HG02938 (cell line): ENCODE measurements around the gene ZNF778.
"Not testable (repeated sequence)": the region's sequence is repeated elsewhere in the genome, so short reads cannot be mapped to it uniquely, and the experiment has no call there.

Source experiments
- ATAC-seq: cut with Tn5 transposase; IDR thresholded peaks from one replicate; pipeline ENCODE4 v1.9.1; 2021; ENCODE audit warnings: mild to moderate bottlenecking, moderate library complexity; ENCODE audit not compliant: unreplicated experiment

Gene ZNF778

DNA sequence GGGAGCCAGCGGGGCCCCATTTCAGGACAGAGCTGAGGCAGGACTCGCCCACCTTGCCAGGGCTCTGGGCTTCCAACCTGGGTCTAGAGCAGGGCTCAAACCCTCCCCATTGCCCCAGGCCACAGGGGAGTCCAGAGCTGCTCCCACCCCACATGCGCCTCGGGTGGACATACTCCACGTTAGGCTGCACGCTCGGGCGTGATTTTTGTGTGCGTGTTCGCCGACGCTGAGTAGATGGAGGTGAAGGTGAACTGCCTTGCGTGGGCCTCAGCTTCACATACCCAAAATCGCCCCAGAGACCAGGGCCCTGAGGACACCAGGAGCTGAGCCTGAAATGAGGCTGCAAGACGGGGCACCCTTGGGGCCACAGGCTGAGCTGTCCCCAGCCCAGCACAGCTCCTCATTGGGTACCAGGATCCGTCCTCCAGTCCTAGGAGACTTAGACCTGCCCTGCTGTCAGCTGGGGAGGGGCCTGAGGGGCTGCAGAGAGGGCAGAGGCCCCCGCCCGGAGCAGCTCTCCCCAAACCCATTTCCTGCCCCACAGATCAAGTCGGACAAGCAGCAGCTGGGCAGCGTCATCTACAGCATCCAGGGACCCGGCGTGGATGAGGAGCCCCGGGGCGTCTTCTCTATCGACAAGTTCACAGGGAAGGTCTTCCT lies 37.7 kb upstream of the ZNF778 start:
- ATAC-seq: no peak

DNA sequence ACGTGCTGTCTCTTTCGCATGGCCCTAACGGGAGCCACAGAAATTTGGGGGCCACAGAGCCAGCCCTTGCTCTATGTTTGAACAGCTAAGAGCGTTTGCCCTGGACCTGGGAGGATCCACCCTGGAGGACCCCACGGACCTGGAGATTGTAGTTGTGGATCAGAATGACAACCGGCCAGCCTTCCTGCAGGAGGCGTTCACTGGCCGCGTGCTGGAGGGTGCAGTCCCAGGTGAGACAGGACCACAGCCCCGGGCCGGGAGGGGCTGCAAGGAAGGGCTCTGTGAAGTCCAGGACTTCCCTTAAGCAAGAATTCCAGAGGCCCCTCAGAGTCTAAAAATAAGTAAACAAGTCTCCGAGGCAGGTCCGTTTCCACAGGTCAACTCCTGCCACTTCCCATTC lies 34.0 kb upstream of the ZNF778 start:
- no peak for ATAC-seq

DNA sequence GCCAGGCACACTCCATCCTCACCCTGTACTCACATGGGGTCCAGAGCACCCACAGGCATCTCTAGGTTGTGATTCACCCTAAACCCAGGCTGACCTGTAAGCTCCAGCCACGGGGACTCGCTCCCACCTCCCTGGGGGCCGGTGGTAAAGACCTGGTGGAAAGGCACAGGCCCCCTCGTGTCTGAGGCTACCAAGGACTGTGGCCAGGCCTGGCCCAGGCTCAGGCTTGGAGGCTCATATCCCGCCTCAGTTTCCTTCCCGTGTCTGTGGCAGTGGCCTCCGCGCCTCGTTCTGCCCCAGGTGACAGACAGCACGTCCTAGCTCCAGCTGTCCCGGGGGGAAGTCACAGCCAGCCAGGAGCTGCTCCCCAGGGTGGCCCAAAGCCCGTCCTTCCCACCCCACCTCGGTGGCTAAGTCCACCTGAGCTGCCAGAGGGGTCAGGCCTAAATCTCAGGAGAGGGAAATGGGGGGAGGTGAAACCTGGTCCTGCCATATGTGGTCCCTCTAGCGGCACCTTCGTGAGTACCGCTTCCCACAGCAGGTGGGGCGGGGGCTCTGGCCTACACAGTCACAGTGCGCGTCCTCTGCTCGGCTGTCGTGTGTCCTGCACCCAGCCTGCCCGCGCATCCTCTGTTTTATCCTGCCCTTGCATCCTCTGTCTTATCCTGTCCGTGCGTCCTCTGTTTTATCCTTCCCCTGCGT lies 33.4 kb upstream of the ZNF778 start:
- no peak for ATAC-seq

DNA sequence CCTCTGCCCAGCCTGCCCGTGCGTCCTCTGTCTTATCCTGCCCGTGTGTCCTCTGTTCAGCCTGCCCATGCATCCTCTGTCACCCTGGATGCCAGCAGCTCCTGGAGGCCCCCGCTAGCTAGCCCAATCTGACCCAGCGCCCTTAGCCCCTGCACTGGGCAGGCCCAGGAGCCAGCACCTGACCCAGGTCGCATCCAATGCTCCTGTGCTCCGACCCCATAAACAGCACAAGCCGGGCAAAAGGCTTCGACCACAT lies 32.9 kb upstream of the ZNF778 start:
- no peak for ATAC-seq

DNA sequence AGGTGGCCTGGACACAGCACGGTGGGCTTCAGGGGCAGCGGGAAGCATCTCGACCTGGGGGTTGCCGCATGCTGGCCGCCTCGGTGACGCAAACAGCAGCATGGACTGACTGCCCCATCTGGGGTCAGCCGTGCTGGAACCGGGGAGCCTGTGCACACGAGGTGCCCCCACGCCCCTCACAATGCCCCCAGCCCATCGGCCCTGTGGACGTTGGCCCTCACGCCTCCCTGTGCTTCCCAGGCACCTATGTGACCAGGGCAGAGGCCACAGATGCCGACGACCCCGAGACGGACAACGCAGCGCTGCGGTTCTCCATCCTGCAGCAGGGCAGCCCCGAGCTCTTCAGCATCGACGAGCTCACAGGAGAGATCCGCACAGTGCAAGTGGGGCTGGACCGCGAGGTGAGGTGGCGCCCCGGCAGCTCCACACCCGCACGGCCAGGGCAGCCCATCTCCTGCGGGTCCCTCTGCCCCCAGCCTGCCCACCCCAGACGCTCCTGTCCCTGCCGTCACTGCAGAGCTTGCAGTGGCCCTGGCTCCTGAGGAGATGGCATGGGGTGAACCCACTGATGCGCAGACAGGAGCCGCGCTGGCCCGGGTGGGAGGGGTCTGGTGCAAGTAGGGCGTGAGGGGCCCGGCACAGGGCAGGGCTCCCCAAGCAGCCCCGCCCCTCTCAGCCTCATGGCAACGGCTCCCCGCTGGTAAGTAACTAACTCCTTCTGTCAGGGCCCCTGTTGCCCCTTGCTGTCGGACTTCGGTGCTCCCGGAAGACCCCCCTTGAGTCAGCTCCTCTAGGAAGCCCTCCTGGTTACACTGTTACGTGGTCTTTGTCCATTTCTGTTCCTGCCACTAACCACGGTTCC lies 32.3 kb upstream of the ZNF778 start:
- no peak for ATAC-seq

DNA sequence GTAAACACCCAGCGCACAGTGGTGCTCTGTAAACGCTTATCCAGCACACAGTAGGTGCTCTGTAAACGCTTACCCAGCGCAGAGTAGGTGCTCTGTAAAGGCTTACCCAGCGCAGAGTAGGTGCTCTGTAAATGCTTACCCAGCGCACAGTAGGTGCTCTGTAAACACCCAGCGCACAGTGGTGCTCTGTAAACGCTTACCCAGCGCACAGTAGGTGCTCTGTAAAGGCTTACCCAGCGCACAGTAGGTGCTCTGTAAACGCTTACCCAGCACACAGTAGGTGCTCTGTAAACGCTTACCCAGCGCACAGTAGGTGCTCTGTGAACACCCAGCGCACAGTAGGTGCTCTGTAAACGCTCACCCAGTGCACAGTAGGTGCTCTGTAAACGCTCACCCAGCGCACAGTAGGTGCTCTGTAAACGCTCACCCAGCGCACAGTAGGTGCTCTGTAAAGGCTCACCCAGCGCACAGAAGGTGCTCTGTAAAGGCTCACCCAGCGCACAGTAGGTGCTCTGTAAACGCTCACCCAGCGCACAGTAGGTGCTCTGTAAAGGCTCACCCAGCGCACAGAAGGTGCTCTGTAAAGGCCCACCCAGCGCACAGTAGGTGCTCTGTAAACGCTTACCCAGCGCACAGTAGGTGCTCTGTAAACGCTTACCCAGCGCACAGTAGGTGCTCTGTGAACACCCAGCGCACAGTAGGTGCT lies 31.5 kb upstream of the ZNF778 start:
- ATAC-seq: not testable (repeated sequence)

DNA sequence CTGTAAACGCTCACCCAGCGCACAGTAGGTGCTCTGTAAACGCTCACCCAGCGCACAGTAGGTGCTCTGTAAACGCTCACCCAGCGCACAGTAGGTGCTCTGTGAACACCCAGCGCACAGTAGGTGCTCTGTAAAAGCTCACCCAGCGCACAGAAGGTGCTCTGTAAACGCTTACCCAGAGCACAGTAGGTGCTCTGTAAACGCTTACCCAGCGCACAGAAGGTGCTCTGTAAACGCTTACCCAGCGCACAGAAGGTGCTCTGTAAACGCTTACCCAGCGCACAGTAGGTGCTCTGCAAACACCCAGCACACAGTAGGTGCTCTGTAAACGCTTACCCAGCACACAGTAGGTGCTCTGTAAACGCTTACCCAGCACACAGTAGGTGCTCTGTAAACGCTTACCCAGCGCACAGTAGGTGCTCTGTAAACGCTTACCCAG lies 30.9 kb upstream of the ZNF778 start:
- ATAC-seq: not testable (repeated sequence)

DNA sequence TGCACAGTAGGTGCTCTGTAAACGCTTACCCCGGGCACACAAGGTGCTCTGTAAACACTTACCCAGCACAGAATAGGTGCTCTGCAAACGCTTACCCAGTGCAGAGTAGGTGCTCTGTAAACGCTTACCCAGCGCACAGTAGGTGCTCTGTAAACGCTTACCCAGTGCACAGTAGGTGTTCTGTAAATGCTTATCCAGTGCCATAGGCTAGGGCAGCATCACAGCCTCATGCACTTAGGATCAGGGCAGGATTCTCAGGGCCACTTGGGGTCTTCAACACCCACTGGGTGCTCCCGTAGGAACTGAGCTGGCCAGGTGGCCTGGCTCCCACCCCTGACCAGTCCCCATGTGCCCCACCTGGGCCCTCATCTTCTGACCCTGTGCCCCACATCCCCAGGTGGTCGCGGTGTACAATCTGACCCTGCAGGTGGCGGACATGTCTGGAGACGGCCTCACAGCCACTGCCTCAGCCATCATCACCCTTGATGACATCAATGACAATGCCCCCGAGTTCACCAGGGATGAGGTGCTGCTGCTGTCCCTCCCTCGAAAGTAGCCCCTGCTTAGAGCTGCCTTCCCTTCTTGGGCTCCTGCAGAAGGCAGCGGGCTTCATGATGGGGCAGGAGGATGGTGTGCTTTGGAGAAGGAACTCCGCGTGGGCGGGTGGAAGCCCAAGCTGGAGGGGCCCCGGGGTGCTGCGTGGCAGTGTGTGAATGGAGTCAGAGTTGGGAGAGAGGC lies 30.3 kb upstream of the ZNF778 start:
- ATAC-seq: no peak

DNA sequence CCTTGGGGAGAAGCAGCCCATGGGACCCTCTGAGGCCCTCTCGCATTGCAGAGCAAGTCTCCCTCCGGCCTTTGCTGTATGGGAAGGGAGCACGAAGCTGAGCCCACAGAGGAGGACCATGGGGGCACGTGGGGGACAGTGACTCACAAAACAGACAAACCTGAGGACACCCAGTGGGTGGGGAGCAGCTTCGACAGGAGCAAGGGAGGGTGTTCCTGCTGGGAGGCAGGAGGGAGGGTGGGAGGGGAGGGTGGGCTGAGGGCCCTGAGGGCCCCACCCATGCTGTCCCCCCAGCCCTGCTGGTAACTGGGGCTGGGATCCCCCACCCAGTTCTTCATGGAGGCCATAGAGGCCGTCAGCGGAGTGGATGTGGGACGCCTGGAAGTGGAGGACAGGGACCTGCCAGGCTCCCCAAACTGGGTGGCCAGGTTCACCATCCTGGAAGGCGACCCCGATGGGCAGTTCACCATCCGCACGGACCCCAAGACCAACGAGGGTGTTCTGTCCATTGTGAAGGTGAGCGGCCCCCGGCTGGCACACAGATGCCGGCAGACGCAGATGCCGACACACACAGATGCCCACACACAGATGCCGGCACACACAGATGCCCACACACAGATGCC lies 29.6 kb upstream of the ZNF778 start:
- no peak for ATAC-seq

DNA sequence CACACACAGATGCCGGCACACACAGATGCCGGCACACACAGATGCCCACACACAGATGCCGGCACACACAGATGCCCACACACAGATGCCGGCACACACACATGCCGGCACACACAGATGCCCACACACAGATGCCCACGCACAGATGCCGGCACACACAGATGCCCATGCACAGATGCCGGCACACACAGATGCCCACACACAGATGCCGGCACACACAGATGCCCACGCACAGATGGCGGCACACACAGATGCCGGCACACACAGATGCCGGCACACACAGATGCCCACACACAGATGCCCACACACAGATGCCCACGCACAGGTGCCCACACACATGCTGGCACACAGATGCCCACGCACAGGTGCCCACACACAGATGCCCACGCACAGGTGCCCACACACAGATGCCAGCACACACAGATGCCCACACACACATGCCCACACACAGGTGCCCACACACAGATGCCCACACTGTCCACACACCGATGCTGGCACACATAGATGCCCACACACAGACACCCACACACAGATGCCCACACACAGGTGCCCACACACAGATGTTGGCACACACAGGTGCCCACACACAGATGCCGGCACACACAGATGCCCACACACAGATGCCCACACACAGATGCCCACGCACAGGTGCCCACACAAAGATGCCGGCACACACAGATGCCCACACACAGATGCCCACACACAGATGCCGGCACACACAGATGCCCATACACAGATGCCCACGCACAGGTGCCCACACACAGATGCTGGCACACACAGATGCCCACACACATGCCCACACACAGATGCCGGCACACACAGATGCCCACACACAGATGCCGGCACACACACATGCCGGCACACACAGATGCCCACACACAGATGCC lies 28.8 kb upstream of the ZNF778 start:
- not testable (repeated sequence) for ATAC-seq

DNA sequence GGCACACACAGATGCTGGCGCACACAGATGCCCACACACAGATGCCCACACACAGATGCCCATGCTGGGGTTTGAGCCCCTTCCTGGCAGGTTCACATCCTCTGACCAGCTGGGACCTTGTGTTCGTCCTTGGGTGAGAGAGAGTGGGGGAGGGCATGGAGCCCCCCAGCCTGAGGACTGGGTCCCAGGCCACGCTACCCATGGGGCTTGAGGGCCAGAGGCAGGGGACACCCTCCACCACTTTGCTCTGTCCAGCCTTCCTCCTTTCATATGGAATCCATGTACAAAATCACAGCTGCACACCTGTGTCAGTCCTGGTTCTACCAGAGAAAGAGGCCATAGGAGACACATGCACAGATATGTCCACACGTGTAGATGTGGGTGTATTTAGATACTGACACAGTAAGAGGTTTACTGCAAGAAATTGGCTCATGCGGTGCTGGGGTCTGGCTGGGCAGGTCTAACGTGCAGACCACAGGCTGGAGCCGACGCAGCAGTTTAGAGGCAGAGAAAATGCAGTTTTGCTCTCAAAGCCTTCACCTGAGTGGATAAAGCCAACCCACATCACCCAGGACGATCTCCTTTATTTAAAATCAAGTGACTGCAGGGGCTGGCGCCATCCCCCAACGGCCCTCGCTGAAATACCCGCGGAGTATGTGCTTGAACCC lies 28.0 kb upstream of the ZNF778 start:
- no peak for ATAC-seq

DNA sequence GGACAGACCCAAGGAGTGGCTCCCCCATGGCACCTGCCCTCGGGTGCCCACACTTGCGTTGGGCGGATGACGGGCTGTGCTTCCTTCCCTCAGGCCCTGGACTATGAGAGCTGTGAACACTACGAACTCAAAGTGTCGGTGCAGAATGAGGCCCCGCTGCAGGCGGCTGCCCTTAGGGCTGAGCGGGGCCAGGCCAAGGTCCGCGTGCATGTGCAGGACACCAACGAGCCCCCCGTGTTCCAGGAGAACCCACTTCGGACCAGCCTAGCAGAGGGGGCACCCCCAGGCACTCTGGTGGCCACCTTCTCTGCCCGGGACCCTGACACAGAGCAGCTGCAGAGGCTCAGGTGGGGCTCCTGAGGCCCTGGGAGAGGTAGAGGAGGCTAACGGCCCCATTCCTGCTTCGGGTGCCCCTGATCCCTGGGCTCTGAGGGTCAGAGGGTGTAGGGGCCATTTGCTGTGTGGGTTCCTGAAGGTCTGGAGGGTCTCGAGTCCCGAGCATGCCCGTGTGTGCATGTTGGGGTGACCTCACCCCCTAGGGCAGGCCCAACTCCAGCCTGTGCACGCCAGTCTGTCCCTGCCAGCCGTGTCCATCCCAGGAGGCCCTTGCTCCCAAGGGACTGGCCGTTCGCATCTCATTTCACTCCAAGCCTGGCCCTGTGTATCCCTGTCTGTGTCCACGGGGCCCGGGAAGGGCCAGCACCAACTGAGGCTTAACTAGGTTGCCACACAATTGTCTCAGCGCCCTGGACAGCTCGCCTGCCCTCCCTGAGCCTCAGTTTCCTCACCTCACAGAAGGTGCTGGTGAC lies 27.1 kb upstream of the ZNF778 start:
- no peak for ATAC-seq

DNA sequence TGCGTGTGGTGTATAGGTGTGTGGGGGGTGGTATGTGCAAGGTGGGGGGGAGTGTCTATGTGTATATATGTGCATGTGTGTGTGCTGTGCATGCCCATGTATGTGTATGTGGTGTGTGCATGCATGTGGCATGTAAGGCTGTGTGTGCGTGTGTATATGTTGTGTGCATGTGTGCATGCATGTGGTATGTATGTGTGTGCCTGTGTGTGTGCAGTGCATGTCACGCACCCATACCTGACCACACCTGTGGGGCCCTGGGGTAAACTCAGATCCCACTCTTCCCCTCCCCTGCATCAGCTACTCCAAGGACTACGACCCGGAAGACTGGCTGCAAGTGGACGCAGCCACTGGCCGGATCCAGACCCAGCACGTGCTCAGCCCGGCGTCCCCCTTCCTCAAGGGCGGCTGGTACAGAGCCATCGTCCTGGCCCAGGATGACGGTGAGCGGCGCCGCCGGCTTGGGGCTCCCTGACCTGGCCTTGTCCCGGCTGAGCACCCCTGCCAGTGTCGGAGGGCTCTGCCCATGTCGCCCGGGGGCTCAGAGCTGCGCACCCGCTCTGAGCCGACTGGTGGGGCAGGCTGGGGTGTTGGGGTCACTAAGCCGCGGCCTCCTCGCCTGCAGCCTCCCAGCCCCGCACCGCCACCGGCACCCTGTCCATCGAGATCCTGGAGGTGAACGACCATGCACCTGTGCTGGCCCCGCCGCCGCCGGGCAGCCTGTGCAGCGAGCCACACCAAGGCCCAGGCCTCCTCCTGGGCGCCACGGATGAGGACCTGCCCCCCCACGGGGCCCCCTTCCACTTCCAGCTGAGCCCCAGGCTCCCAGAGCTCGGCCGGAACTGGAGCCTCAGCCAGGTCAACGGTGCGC lies 26.2 kb upstream of the ZNF778 start:
- no peak for ATAC-seq

DNA sequence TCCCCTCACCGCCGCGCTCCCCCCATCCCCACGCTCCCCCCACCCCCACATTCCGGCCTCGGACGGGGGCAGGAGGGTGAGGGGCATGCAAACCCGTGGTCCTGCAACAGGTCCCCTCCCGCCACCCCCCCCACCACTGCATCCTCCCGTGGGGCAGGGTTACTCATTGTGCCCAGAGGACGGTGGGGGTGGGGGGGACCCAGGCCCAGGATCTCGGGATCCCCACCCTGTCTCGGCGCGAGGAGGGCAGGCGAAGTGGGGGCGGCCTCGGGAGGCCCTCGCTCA lies 25.7 kb upstream of the ZNF778 start:
- ATAC-seq: no peak

DNA sequence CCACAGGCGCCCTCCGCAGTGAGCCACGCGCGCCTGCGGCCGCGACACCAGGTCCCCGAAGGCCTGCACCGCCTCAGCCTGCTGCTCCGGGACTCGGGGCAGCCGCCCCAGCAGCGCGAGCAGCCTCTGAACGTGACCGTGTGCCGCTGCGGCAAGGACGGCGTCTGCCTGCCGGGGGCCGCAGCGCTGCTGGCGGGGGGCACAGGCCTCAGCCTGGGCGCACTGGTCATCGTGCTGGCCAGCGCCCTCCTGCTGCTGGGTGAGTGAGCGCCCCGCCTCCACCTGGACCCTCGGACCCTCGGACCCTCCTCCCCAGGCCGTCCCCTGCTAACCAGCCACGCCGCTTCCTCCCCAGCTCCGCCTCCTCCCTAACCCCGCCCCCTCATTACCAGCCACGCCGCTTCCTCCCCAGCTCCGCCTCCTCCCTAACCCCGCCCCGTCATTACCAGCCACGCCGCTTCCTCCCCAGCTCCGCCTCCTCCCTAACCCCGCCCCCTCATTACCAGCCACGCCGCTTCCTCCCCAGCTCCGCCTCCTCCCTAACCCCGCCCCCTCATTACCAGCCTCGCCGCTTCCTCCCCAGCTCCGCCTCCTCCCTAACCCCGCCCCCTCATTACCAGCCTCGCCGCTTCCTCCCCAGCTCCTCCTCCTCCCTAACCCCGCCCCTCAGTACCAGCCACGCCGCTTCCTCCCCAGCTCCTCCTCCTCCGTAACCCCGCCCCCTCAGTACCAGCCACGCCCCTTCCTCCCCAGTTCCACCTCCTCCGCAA lies 25.1 kb upstream of the ZNF778 start:
- not testable (repeated sequence) for ATAC-seq

DNA sequence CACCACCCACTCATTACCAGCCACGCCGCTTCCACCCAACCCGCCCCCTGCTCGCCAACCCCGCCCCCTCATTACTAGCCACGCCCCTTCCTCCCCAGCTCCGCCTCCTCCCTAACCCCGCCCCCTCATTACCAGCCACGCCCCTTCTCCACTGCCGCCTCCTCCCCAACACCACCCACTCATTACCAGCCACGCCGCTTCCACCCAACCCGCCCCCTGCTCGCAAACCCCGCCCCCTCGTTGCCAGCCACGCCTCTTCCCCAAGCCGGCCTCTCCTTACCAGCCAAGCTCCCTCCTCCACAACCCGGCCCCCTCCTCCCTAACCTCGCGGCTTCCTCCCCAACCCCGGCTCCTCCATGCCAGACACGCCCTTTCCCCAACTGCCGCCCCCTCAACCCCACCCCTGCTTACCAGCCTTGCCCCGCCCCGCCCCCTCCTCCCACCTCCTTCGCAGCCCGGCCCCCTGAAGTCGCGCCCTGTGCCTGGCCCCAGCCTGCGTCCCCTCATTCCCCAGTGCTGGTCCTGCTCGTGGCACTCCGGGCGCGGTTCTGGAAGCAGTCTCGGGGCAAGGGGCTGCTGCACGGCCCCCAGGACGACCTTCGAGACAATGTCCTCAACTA lies 24.4 kb upstream of the ZNF778 start:
- no peak for ATAC-seq
